ENCODE results near the gene ZNF133. TPM values are rescaled to one million over a fixed set of nuclear protein-coding genes. Genes with fewer than 3 reads are reported as not detected.

ZNF133 gene
- total RNA-seq, 1 donor from 2014 or later, result 27.3 TPM

DNA sequence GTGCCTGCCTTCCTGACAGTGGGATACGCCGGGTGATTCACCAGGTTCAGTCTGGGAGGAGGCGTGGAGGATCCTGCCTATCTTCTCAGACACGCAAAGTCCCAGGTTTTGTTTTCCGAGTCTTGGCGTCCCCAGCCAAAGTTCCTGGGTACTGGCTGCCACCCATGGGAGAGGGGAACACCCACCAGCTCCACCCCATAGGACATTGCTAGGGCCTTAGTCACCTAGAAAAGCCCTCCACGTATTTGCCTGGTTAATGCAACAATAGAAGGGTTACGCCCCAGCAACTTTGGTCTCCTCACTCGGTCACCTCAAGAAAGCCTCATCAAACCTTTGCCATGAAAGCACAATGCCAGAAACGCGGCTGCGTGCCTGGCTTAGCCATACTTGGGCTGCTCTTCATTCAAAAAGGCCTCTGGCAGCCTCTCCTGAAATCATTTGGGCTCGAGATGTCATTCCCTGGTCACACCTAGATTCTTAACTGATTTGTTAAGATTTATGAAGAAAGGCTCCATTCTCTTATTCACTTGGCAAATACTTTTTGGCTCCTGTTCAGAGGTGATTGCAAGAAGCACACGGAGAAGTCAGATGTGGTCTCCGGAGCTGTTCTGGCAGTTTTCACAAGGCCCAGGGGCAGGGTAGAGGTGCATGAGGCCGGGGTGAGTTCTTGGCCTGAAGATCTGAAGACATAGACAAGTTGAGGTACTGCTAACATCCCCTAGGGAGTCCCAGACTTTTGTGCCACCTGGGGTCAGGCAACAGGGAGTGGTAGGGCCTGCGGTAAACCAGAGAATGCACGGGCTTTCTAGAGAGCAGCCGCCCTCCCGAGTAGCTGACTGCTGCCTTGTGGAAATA, 35.5 kb upstream of the ZNF133 start:
- no peak for DNase-seq
- Mint-ChIP-seq H3K4me3 (ENCODE audit: unreplicated experiment) (no peak overlapping the region), H3K27me3 (ENCODE audit: unreplicated experiment) (no peaks in the 10 kb centered on the region), H3K36me3 (ENCODE audit: unreplicated experiment) (no peaks in the 10 kb centered on the region), H3K27ac (ENCODE audit: unreplicated experiment) (no peak overlapping the region), H3K4me1 (ENCODE audit: low read depth, unreplicated experiment) (no peaks in the 10 kb centered on the region), H3K9me3 (ENCODE audit: unreplicated experiment) (no peaks in the 10 kb centered on the region)
- TF ChIP-seq, protein P1, sequence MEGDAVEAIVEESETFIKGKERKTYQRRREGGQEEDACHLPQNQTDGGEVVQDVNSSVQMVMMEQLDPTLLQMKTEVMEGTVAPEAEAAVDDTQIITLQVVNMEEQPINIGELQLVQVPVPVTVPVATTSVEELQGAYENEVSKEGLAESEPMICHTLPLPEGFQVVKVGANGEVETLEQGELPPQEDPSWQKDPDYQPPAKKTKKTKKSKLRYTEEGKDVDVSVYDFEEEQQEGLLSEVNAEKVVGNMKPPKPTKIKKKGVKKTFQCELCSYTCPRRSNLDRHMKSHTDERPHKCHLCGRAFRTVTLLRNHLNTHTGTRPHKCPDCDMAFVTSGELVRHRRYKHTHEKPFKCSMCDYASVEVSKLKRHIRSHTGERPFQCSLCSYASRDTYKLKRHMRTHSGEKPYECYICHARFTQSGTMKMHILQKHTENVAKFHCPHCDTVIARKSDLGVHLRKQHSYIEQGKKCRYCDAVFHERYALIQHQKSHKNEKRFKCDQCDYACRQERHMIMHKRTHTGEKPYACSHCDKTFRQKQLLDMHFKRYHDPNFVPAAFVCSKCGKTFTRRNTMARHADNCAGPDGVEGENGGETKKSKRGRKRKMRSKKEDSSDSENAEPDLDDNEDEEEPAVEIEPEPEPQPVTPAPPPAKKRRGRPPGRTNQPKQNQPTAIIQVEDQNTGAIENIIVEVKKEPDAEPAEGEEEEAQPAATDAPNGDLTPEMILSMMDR (IDR thresholded peaks at IDR 0.05; ENCODE audit: partially characterized antibody, unreplicated experiment), result no peak

DNA sequence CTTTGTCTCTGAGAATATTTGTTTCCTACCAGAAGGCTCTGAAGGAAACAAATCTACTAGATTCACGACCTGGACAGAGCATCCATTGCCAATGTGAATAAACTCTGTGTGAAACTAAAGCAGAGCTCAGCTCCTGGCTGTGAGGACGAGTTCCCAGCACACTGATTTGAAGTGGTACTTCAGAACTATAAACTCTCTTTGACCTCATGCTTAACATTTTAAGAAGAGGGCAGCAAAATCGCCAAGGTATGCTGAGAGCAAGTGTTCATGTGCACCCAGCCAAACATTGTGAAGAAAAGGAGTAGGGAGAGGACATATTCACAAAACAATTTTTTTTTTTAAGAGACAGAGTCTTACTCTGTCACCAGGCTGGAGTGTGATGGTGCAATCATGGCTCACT, 33.7 kb upstream of the ZNF133 start:
- no peaks in the 10 kb centered on the region for H3K4me1 Mint-ChIP-seq (ENCODE audit: low read depth, unreplicated experiment)
- DNase-seq, result no peak
- no peaks in the 10 kb centered on the region for H3K36me3 Mint-ChIP-seq (ENCODE audit: unreplicated experiment)
- TF ChIP-seq, protein P1 (IDR thresholded peaks at IDR 0.05; ENCODE audit: partially characterized antibody, unreplicated experiment), result no peak
- H3K4me3 Mint-ChIP-seq (ENCODE audit: unreplicated experiment), result no peak overlapping the region
- no peak overlapping the region for H3K27ac Mint-ChIP-seq (ENCODE audit: unreplicated experiment)
- H3K9me3 Mint-ChIP-seq (ENCODE audit: unreplicated experiment), result no peaks in the 10 kb centered on the region
- no peaks in the 10 kb centered on the region for H3K27me3 Mint-ChIP-seq (ENCODE audit: unreplicated experiment)

DNA sequence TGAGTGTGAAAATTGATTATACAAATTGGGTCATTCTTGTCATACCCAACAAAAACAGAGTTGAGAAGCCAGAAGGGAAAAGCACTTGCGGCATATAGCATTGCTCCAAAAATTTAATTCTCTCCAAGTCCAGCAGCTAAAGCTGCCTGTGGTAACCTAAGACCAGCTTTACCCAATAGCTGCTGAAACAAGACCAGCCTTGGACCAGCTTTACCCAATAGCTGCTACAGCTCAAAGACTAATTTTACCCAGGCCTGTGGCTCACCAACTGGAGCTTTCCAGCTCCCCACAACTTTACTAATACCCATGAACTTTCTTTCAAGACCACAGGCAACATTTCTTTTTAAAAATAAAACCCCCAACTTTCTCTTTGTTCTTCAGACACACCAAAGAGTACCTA, 32.8 kb upstream of the ZNF133 start:
- Mint-ChIP-seq H3K4me1 (ENCODE audit: low read depth, unreplicated experiment) (no peaks in the 10 kb centered on the region), H3K4me3 (ENCODE audit: unreplicated experiment) (no peak overlapping the region), H3K36me3 (ENCODE audit: unreplicated experiment) (no peaks in the 10 kb centered on the region), H3K27ac (ENCODE audit: unreplicated experiment) (no peak overlapping the region), H3K27me3 (ENCODE audit: unreplicated experiment) (no peaks in the 10 kb centered on the region), H3K9me3 (ENCODE audit: unreplicated experiment) (no peaks in the 10 kb centered on the region)
- TF ChIP-seq, protein P1 (IDR thresholded peaks at IDR 0.05; ENCODE audit: partially characterized antibody, unreplicated experiment), result no peak
- no peak for DNase-seq

DNA sequence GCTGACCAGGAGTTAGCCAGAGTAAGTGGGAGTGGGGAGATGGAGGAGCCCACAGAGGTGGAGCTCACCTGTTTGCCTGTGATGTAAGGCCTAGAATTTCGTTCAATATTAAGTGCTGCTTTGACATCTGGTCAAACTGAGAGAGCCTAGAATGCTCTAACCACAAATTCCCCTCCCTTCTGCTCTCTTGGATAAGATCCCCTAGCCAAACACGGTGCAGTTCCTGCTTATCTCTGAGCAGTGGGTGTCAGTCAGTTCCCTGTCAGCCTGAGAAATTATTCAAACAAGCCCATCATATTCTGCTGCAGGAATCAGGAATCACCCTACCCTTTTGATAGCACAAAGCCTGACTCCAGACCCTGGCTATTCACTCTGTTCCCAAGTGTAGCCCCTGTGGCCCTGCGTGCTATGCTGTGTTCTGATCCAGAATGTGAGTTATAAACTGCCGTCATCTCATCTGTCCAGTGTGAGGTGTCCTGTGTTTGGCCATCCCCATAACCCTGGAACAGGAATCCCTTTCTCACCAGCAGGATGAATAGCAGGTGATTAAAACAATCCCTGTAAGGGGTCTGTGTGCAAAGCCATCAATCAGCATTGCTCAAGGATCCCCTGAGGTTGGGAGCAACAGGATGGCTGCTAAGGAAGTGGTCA, 31.8 kb upstream of the ZNF133 start:
- Mint-ChIP-seq H3K27me3 (ENCODE audit: unreplicated experiment) (no peaks in the 10 kb centered on the region), H3K36me3 (ENCODE audit: unreplicated experiment) (no peaks in the 10 kb centered on the region), H3K4me3 (ENCODE audit: unreplicated experiment) (no peak overlapping the region), H3K9me3 (ENCODE audit: unreplicated experiment) (no peaks in the 10 kb centered on the region), H3K27ac (ENCODE audit: unreplicated experiment) (no peak overlapping the region), H3K4me1 (ENCODE audit: low read depth, unreplicated experiment) (no peaks in the 10 kb centered on the region)
- TF ChIP-seq, protein P1 (IDR thresholded peaks at IDR 0.05; ENCODE audit: partially characterized antibody, unreplicated experiment), result no peak
- no peak for DNase-seq

Data from glutamatergic neuron (in vitro differentiated cells).